GM12891 (cell line): ENCODE data around the gene DISP3.

Experiments
- PAX5 ChIP-seq: IDR thresholded peaks from 2 replicates; pipeline ENCODE4 v1.6.1; 2011; ENCODE audit warnings: low read length, moderate library complexity, mild to moderate bottlenecking; ENCODE audit not compliant: insufficient read depth, severe bottlenecking
- POLR2A ChIP-seq: IDR thresholded peaks from 2 replicates; pipeline ENCODE4 v1.6.1; 2011; ENCODE audit warnings: low read depth, low read length, control low read depth
- POLR2AphosphoS5 ChIP-seq: IDR thresholded peaks from 2 replicates; pipeline ENCODE4 v1.6.1; 2011; ENCODE audit warnings: low read depth, low read length, control low read depth
- SPI1 ChIP-seq: IDR thresholded peaks from 2 replicates; pipeline ENCODE4 v1.6.1; 2011; ENCODE audit warnings: low read depth, low read length, control low read depth
- TAF1 ChIP-seq: IDR thresholded peaks from 2 replicates; pipeline ENCODE4 v1.6.1; 2011; ENCODE audit warnings: low read depth, low read length, control low read depth

- no peak for TF ChIP-seq POLR2AphosphoS5
- no peak for TF ChIP-seq POLR2A
- no peak for TF ChIP-seq PAX5
- no peak for TF ChIP-seq TAF1
- no peak for TF ChIP-seq SPI1
Observed at GRCh38 chr1:11429935-11430334, 49.0 kb upstream of the DISP3 start.
